ENCODE results near the gene DNAH1. TPM values are rescaled to one million over a fixed set of nuclear protein-coding genes. Genes with fewer than 3 reads are reported as not detected.

Gene DNAH1
- total RNA-seq, 1 experiment from 2014 or later, result 5.5 TPM

DNA sequence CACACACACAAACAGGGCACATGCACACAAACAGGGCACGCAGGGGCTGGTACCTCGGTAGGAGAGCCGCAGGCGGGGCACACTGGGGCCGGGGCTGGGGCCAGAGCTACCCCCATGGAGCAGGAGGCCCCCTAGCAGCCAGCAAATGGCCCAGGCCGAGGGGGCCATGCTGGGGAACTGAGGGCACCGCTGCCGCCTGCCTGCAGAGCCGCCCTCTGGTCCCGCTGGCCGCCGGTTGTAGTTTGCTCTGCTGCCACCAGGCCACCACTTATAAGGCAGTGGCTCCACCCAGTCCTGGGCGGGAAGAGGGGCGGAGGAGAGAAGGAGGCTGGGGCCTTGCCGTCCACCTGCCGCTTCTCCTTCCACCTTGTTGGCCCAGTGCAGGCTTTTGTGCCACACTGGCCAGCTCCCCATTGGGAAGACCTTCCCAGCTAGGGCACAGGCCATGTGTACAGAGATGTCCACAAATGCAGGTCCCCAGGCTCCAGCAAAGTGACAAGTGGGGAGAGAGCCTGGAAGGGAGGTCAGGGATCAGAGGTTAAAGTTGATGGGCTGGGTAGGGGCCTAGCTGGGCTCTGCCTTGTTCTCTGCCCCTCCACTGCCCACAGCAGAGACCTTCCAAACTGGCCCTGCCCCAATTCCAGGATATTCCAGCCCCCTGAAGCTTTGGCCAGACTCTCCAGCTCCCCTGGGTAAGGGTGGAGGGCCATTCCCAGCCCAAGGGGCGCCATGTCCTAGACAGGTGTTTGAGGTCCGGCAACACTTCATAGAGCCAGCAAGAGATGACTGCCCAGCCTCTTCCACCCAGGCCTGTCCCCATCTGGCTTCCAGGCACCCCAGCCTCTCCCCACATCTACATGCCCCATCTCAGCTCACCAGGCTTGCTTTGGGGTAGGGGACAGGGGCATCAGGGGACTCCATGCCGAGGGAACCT is 129.0 kb downstream of the DNAH1 start, which contains the start of gene SEMA3G:
Gene SEMA3G (minus strand): TSS at position 244 of the 934 bp plus-strand sequence. CDS start 76 bp downstream, at position 168.
- peak within 1 kb of the TSS; percentile 46 to 55 for H3K4me3 ChIP-seq (replicated peaks in 1 of 2; ENCODE audit: low read depth in 1 of 2, low read length in 2 of 2)
- TF ChIP-seq POLR2A (IDR thresholded peaks at IDR 0.05; ENCODE audit: borderline replicate concordance, extremely low read depth, insufficient read depth, insufficient read length), result peak; percentile 98
- TF ChIP-seq, protein P1, sequence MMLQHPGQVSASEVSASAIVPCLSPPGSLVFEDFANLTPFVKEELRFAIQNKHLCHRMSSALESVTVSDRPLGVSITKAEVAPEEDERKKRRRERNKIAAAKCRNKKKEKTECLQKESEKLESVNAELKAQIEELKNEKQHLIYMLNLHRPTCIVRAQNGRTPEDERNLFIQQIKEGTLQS (IDR thresholded peaks at IDR 0.05), result no peak
- TF ChIP-seq, protein P2, sequence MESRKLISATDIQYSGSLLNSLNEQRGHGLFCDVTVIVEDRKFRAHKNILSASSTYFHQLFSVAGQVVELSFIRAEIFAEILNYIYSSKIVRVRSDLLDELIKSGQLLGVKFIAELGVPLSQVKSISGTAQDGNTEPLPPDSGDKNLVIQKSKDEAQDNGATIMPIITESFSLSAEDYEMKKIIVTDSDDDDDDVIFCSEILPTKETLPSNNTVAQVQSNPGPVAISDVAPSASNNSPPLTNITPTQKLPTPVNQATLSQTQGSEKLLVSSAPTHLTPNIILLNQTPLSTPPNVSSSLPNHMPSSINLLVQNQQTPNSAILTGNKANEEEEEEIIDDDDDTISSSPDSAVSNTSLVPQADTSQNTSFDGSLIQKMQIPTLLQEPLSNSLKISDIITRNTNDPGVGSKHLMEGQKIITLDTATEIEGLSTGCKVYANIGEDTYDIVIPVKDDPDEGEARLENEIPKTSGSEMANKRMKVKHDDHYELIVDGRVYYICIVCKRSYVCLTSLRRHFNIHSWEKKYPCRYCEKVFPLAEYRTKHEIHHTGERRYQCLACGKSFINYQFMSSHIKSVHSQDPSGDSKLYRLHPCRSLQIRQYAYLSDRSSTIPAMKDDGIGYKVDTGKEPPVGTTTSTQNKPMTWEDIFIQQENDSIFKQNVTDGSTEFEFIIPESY (IDR thresholded peaks at IDR 0.05; ENCODE audit: extremely low read depth, insufficient replicate concordance, low read length), result no peak
- no peak for TF ChIP-seq ZNF274 (IDR thresholded peaks at IDR 0.05; ENCODE audit: low read depth, low read length)
- no peak for TF ChIP-seq JUND (IDR thresholded peaks at IDR 0.05)
- no peak for TF ChIP-seq YY1 (IDR thresholded peaks at IDR 0.05; ENCODE audit: extremely low read depth, insufficient replicate concordance, low read depth, low read length)
- TF ChIP-seq FOSL1 (IDR thresholded peaks at IDR 0.05; ENCODE audit: low read depth), result no peak
- TF ChIP-seq SRF (IDR thresholded peaks at IDR 0.05; ENCODE audit: low read depth), result no peak
- TF ChIP-seq SP1 (IDR thresholded peaks at IDR 0.05; ENCODE audit: low read depth), result no peak
- TF ChIP-seq EZH2 (IDR thresholded peaks at IDR 0.05), result no peak
- no peak for TF ChIP-seq ELF1 (IDR thresholded peaks at IDR 0.05; ENCODE audit: borderline replicate concordance, low read depth)
- TF ChIP-seq POLR2AphosphoS5 (IDR thresholded peaks at IDR 0.05; ENCODE audit: low read depth, low read length), result peak; percentile 96
- TF ChIP-seq ZFX (IDR thresholded peaks at IDR 0.05), result peak; percentile 20; the same call in 1 of the 2 replicates
- TF ChIP-seq TCF7L2 (IDR thresholded peaks at IDR 0.05; ENCODE audit: borderline replicate concordance, extremely low read depth, insufficient read depth, insufficient read length), result no peak
- TF ChIP-seq CBX3 (IDR thresholded peaks at IDR 0.05; ENCODE audit: low read depth), result no peak
- TF ChIP-seq, protein P3, sequence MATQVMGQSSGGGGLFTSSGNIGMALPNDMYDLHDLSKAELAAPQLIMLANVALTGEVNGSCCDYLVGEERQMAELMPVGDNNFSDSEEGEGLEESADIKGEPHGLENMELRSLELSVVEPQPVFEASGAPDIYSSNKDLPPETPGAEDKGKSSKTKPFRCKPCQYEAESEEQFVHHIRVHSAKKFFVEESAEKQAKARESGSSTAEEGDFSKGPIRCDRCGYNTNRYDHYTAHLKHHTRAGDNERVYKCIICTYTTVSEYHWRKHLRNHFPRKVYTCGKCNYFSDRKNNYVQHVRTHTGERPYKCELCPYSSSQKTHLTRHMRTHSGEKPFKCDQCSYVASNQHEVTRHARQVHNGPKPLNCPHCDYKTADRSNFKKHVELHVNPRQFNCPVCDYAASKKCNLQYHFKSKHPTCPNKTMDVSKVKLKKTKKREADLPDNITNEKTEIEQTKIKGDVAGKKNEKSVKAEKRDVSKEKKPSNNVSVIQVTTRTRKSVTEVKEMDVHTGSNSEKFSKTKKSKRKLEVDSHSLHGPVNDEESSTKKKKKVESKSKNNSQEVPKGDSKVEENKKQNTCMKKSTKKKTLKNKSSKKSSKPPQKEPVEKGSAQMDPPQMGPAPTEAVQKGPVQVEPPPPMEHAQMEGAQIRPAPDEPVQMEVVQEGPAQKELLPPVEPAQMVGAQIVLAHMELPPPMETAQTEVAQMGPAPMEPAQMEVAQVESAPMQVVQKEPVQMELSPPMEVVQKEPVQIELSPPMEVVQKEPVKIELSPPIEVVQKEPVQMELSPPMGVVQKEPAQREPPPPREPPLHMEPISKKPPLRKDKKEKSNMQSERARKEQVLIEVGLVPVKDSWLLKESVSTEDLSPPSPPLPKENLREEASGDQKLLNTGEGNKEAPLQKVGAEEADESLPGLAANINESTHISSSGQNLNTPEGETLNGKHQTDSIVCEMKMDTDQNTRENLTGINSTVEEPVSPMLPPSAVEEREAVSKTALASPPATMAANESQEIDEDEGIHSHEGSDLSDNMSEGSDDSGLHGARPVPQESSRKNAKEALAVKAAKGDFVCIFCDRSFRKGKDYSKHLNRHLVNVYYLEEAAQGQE (IDR thresholded peaks at IDR 0.05; ENCODE audit: low read depth), result no peak
- TF ChIP-seq, protein P4, sequence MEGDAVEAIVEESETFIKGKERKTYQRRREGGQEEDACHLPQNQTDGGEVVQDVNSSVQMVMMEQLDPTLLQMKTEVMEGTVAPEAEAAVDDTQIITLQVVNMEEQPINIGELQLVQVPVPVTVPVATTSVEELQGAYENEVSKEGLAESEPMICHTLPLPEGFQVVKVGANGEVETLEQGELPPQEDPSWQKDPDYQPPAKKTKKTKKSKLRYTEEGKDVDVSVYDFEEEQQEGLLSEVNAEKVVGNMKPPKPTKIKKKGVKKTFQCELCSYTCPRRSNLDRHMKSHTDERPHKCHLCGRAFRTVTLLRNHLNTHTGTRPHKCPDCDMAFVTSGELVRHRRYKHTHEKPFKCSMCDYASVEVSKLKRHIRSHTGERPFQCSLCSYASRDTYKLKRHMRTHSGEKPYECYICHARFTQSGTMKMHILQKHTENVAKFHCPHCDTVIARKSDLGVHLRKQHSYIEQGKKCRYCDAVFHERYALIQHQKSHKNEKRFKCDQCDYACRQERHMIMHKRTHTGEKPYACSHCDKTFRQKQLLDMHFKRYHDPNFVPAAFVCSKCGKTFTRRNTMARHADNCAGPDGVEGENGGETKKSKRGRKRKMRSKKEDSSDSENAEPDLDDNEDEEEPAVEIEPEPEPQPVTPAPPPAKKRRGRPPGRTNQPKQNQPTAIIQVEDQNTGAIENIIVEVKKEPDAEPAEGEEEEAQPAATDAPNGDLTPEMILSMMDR (IDR thresholded peaks at IDR 0.05 in 2 of 3, conservative IDR thresholded peaks at IDR 0.05 in 1 of 3; ENCODE audit: borderline replicate concordance in 1 of 3, insufficient read depth in 1 of 3, low read depth in 2 of 3, low read length in 2 of 3), result peak in 2 of 3 experiments; percentile 42 to 57; a peak in 4 of 6 replicates

More for the DNA sequence above, 129.0 kb downstream of the DNAH1 start, which contains the start of gene SEMA3G:
- Histone ChIP-seq H3K4me1 (ENCODE audit: control insufficient read depth in 1 of 2, insufficient read depth in 2 of 2, low read length in 2 of 2) (peaks cover 8 to 23% of the 10 kb centered on the region in 2 experiments), H3K4me2 (ENCODE audit: low read length) (peak within 1 kb of the TSS; percentile 82), H2AFZ (ENCODE audit: low read depth, low read length, poor library complexity, severe bottlenecking) (peak within 1 kb of the TSS; percentile 65), H3K79me2 (ENCODE audit: insufficient read depth, low read length) (no peaks in the 10 kb centered on the region), H3K27ac (ENCODE audit: low read depth, low read length) (peak within 1 kb of the TSS; percentile 55; the same call in 1 of the 2 replicates), H3K9me3 (ENCODE audit: control insufficient read depth in 1 of 2, insufficient read depth in 1 of 2, low read depth in 1 of 2, low read length in 2 of 2) (no peaks in the 10 kb centered on the region), H3K27me3 (ENCODE audit: insufficient read depth, low read length) (no peaks in the 10 kb centered on the region), H3K36me3 (ENCODE audit: control insufficient read depth in 1 of 2, insufficient read depth in 2 of 2, low read length in 2 of 2) (no peaks in the 10 kb centered on the region), H4K20me1 (ENCODE audit: insufficient read depth) (no peaks in the 10 kb centered on the region), H3K9me2 (ENCODE audit: insufficient read depth) (no peaks in the 10 kb centered on the region), H3K9ac (ENCODE audit: low read length) (peak within 1 kb of the TSS; percentile 65)
- ChIA-PET RAD21 (ENCODE audit: low non-redundant PET in 1 of 2, low total read pairs in 2 of 2, uncharacterized antibody in 2 of 2, unreplicated experiment in 2 of 2) (no interaction called here), POLR2A (interaction anchor here (1.2 kb wide), 1 partner anchor 12 kb away, joined by 3 read pairs; no protein-coding TSS in a partner anchor), CTCF (interaction anchor here (1.1 to 1.7 kb wide), 2 partner anchors 21 to 33 kb away, joined by 3 to 9 read pairs; no protein-coding TSS in a partner anchor)
- intact Hi-C loops (cut with micrococcal nuclease), result loop anchor here (5.0 kb wide), 1 partner anchor 153 kb away; no protein-coding TSS in a partner anchor
- ATAC-seq (peak; percentile 90), DNase-seq (ENCODE audit: low read depth, low spot score) (peak; percentile 74)
- BruUV-seq (replicated peaks), result no TSS peak
